Colonic mucosa (tissue), 4 donors: ENCODE measurements around the gene IL17REL. TPM values are rescaled to one million over a fixed set of nuclear protein-coding genes. Genes with fewer than 3 reads are reported as not detected.

ENCODE experiments used
- DNase-seq: peaks from one replicate; pipeline ENCODE4 v3.0.0-alpha.2; 2020
- H3K27ac ChIP-seq: fragments of 200-600 bp; one replicate; pipeline ENCODE4 v1.8.0; 2021
- H3K27me3 ChIP-seq: fragments of 200-600 bp; one replicate; pipeline ENCODE4 v1.8.0; 2021
- H3K36me3 ChIP-seq: fragments of 200-600 bp; one replicate; pipeline ENCODE4 v1.8.0; 2021
- H3K4me1 ChIP-seq: fragments of 200-600 bp; one replicate; pipeline ENCODE4 v1.8.0; 2021; ENCODE audit warnings: mild to moderate bottlenecking
- H3K4me3 ChIP-seq: fragments of 200-600 bp; one replicate; pipeline ENCODE4 v1.8.0; 2021
- H3K9ac ChIP-seq, 2 donors: one replicate each; pipeline ENCODE4 v1.7.0; 2013; ENCODE audit warnings: control low read depth in 2 of 2, low read depth in 2 of 2, low read length in 2 of 2
- H3K9me3 ChIP-seq: fragments of 200-600 bp; one replicate; pipeline ENCODE4 v1.8.0; 2021
- intact Hi-C: fragments of 100-400 bp; cut with DNase I; formaldehyde crosslinking; loops from one replicate; pipeline ENCODE4 v1.14.1; 2022
- total RNA-seq, 2 donors: library from RNA; stranded (reverse); fragmentation: NEBNext Ultra II Directional in 1 of 2; extraction: Animal tissue kit (Norgen Biotek cat#: 25700) in 1 of 2; gene quantifications; one replicate each; pipeline ENCODE4 v1.2.1, GENCODE V29; 2021
- TF ChIP-seq, protein P1 (sequence below): fragments of 200-600 bp; IDR thresholded peaks from one replicate; pipeline ENCODE4 v1.8.0; 2022; ENCODE audit warnings: antibody characterized with exemption, mild to moderate bottlenecking
- donor health status: healthy.
- donor health status: DM: no; HTN: no; CAD: no.
- donor health status: DM: no; HTN: no; CAD: no.

Gene IL17REL
- total RNA-seq, 2 donors from 2014 or later: 0.11 to 0.22 TPM

DNA sequence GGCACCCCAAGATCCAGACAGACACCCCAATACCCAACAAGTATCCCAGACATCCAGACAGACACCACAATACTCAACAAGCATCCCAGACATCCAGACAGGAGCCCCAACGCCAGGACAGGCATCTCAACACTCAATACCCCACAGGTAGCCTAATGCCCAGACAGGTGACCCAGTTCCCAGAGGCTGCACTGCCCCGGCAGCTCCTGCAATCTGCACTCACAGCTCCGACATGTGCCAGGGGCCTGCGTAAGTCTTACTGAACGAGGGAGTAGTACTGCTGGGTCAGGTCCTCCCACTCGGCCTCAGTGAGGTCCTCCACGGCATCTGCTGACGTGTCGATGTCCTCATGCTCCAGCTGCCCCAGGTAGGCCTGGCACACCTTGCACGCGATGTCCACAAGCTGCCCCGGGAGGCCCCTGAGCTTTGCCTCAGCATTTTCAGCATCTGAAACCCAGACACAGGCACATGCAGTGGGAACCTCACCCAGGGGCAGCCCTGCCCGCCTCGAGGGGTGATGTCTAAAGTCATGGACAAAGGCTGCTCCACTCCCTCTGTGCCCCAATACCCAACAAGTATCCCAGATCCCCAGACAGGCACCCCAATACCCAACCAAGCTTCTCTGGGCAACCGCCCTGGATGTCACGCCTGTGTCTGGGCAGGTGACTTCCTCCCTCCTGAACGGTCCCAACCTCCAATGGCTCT, 28.9 kb upstream of the IL17REL start:
- no peak for DNase-seq
- H3K27me3 ChIP-seq: no peaks in the 10 kb centered on the region

DNA sequence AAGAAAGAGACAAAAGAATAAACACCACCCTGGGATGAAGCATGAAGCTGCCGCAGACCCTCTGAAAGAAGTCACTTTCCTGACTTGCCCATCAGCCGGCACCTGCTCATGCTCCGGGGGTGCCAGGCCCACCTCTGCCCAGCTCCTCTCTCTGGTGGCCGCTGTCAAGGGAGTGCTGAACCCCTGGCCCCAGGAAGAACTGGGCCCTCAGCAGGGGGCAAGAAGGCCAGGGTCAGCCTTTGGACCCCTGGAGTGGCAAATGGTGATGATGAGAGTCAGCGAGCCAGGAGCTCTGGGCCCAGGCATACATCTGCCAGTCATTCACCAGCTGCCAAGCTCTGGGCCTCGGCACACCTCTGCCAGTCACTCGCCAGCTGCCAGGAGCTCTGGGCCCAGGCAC, 28.2 kb upstream of the IL17REL start:
- Histone ChIP-seq H3K4me3 (no peak overlapping the region), H3K27me3 (peaks cover 2% of the 10 kb centered on the region), H3K36me3 (no peaks in the 10 kb centered on the region), H3K9ac (no peak overlapping the region), H3K4me1 (no peaks in the 10 kb centered on the region), H3K9me3 (no peaks in the 10 kb centered on the region), H3K27ac (no peak overlapping the region)
- intact Hi-C loops: no loop called here
- DNase-seq: no peak
- TF ChIP-seq, protein P1, sequence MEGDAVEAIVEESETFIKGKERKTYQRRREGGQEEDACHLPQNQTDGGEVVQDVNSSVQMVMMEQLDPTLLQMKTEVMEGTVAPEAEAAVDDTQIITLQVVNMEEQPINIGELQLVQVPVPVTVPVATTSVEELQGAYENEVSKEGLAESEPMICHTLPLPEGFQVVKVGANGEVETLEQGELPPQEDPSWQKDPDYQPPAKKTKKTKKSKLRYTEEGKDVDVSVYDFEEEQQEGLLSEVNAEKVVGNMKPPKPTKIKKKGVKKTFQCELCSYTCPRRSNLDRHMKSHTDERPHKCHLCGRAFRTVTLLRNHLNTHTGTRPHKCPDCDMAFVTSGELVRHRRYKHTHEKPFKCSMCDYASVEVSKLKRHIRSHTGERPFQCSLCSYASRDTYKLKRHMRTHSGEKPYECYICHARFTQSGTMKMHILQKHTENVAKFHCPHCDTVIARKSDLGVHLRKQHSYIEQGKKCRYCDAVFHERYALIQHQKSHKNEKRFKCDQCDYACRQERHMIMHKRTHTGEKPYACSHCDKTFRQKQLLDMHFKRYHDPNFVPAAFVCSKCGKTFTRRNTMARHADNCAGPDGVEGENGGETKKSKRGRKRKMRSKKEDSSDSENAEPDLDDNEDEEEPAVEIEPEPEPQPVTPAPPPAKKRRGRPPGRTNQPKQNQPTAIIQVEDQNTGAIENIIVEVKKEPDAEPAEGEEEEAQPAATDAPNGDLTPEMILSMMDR: no peak

More for the DNA sequence above, 28.9 kb upstream of the IL17REL start:
- Histone ChIP-seq H3K9me3 (no peaks in the 10 kb centered on the region), H3K36me3 (no peaks in the 10 kb centered on the region), H3K9ac (no peak overlapping the region), H3K4me3 (no peak overlapping the region), H3K27ac (no peak overlapping the region), H3K4me1 (no peaks in the 10 kb centered on the region)
- TF ChIP-seq, protein P1: no peak
- intact Hi-C loops: no loop called here

DNA sequence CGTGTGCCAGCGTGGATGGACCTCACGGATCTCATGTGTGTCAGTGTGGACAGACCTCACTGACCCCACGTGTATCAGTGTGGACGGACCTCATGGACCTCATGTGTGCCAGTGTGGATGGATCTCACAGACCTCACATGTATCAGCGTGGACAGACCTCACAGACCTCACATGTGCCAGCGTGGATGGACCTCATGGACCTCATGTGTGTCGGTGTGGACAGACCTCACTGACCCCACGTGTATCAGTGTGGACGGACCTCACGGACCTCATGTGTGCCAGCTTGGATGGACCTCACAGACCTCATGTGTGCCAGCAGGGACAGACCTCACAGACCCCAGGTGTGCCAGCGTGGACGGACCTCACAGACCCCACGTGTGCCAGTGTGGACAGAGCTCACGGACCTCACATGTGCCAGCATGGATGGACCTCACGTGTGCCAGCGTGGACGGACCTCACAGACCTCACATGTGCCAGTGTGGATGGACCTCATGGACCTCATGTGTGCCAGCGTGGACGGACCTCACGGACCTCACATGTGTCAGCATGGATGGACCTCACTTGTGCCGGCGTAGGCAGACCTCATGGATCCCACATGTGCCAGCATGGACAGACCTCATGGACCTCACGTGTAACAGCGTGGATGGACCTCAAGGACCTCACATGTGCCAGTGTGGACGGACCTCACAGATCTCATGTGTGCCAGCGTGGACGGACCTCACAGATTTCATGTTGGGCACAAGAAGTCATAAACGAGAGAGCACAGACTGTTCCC, 27.3 kb upstream of the IL17REL start:
- H3K4me3 ChIP-seq: no peak overlapping the region
- TF ChIP-seq, protein P1: no peak
- H3K9ac ChIP-seq: no peak overlapping the region
- no peak overlapping the region for H3K27ac ChIP-seq
- no peak for DNase-seq
- H3K9me3 ChIP-seq: no peaks in the 10 kb centered on the region
- no peaks in the 10 kb centered on the region for H3K4me1 ChIP-seq
- peaks cover 4% of the 10 kb centered on the region for H3K27me3 ChIP-seq
- H3K36me3 ChIP-seq: no peaks in the 10 kb centered on the region
- intact Hi-C loops: loop anchor here (10.0 kb wide), 1 partner anchor 275 kb away; no protein-coding TSS in a partner anchor

DNA sequence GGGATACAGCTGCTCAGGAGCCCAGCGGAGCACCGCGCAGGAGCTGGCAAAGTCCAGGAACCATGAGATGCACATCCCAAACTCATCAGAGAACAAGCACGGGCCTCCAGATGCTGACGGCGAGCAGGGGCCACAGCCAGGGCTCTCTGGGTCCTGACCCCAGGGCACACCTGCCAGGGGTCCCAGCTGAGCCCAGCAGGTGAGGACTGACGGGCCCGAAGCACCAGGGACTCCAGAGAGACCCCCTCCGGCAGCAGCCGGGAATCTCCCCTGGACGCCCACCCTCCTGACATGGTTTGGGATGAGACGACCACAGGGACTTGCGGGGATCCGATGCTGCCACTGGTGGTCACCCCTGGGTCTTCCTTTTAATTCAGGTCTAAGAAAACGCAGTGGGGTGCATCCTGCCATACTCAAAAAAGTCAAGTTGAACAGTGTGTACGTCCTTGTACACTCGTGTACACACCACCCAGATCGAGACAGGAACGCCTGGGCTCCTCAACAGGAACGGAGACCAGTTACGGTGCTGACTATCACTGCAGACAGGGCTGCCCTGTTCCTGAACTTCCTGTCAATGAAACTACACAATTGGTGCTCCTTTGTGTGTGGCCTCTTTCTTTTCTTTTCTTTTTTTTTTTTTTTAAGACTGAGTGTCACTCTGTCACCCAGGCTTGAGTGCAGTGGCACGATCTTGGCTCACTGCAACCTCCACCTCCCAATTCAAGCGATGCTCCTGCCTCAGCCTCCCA, 23.6 kb upstream of the IL17REL start:
- intact Hi-C loops: loop anchor here (10.0 kb wide), 1 partner anchor 271 kb away; no protein-coding TSS in a partner anchor
- Histone ChIP-seq H3K9ac (no peak overlapping the region), H3K4me3 (no peak overlapping the region), H3K36me3 (no peaks in the 10 kb centered on the region), H3K27me3 (peaks cover 4% of the 10 kb centered on the region), H3K9me3 (no peaks in the 10 kb centered on the region), H3K27ac (no peak overlapping the region), H3K4me1 (no peaks in the 10 kb centered on the region)
- no peak for DNase-seq
- TF ChIP-seq, protein P1: no peak

DNA sequence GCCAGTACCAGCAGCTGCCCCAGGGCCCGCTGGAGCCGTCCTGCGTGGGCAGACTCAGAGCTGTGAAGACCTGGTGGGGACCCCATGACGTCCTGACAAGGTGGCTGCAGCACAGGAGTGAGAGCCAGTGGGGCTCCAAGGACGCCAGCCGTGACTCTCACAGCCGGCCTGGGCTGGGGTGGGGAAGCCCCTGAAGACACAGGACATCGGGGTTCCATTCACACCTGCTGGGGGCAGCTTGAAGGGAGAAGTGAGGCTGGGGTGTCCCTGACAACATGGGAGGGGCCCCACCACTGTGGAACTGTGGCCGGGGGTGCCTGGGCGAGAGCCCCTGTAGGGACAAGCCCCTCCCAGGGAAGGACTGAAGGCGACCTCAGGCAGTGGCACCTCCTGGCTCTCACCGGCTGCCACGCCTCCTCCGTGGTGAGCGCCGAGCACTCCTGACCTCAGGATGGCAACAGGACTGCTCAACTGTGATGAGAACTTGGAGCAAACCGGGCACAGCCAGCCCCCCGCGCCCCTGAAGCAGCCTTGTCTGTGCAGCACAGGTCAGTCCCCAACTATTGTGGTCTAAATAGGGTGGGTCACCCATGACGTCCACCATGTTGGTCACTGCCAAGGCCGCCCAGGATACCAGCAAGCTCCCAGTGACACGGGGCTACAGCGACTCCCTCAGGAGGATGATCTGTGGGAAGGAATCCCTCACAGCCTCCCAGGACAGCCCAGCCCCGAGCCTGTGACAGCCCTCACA, 22.7 kb upstream of the IL17REL start:
- no peak for DNase-seq
- no peaks in the 10 kb centered on the region for H3K9me3 ChIP-seq
- H3K9ac ChIP-seq: no peak overlapping the region
- intact Hi-C loops: loop anchor here (10.0 kb wide), 1 partner anchor 271 kb away; no protein-coding TSS in a partner anchor
- H3K4me3 ChIP-seq: no peak overlapping the region
- no peak overlapping the region for H3K27ac ChIP-seq
- peaks cover 4% of the 10 kb centered on the region for H3K27me3 ChIP-seq
- TF ChIP-seq, protein P1: no peak
- H3K4me1 ChIP-seq: no peaks in the 10 kb centered on the region
- no peaks in the 10 kb centered on the region for H3K36me3 ChIP-seq
